K562 (cell line): Measurements from ENCODE around the gene HOXB13. TPM values are rescaled to one million over a fixed set of nuclear protein-coding genes. Genes with fewer than 3 reads are reported as not detected.

Source experiments
- ATAC-seq: fragments of 200-7000 bp; cut with Tn5 transposase; 3 replicates; pipeline ENCODE4 v1.9.1; 2020; ENCODE audit warnings: moderate library complexity
- BruUV-seq: library from RNA; stranded (reverse); fragments of 400-500 nt; replicated peaks from 2 replicates; lab custom pipeline; 2021; lab: Mats Ljungman, UMichigan
- CTCF ChIA-PET: fragments of 300-600 bp; formaldehyde crosslinking; extraction: SDS; loops from one replicate; lab custom pipeline; 2021; ENCODE audit warnings: low intra/inter-chr PET ratio; lab: Yijun Ruan, JAX
- POLR2A ChIA-PET: fragments of 300-600, 350-650 bp; sonication (Branson Sonifier 250); formaldehyde crosslinking; extraction: SDS; loops from one replicate; lab custom pipeline; 2021; ENCODE audit warnings: antibody characterized with exemption, inconsistent platforms; lab: Yijun Ruan, JAX
- DNase-seq, 4 experiments: peaks; one replicate each; pipeline versions ENCODE4 v3.0.0 to v3.0.0-alpha.2; 2011 to 2018; ENCODE audit warnings: low spot score in 3 of 4, mixed read lengths in 3 of 4; ENCODE audit errors: extremely low read depth in 1 of 4
- FAIRE-seq: peaks from 2 replicates; lab custom pipeline; 2011; peaks lifted over from hg19 to GRCh38; lab: Jason Lieb, UNC
- H2AFZ ChIP-seq: 2 replicates; pipeline ENCODE4 v1.6.0; 2011; ENCODE audit warnings: low read depth, low read length, control low read depth, inconsistent platforms
- H3K27ac ChIP-seq: fragments of 200-600 bp; 3 replicates; pipeline ENCODE4 v1.8.0; 2011; ENCODE audit warnings: low read depth, mild to moderate bottlenecking, control low read depth, inconsistent platforms, low read length, moderate library complexity, mixed read lengths; ENCODE audit errors: extremely low read depth
- H3K27me3 ChIP-seq, 2 experiments: fragments of 300-600 bp in 1 of 2; 2 replicates in 1 of 2; 3 replicates in 1 of 2; pipeline versions ENCODE4 v1.6.0 to v1.8.0; 2011; ENCODE audit warnings: inconsistent platforms in 2 of 2, low read length in 2 of 2, mild to moderate bottlenecking in 1 of 2, mixed read lengths in 1 of 2, moderate library complexity in 1 of 2; ENCODE audit not compliant: control insufficient read depth in 2 of 2, insufficient read depth in 2 of 2
- H3K36me3 ChIP-seq: fragments of 300-600 bp; 3 replicates; pipeline ENCODE4 v1.8.0; 2011; ENCODE audit warnings: mild to moderate bottlenecking, low read length, inconsistent platforms; ENCODE audit not compliant: control insufficient read depth, insufficient read depth
- H3K4me1 ChIP-seq, 2 experiments: fragments of 200-600 bp in 1 of 2; replicated peaks in 1 of 2; 2 replicates in 1 of 2; 3 replicates in 1 of 2; pipeline versions ENCODE4 v1.5.1 to v1.8.0; 2011; ENCODE audit warnings: inconsistent platforms in 2 of 2, low read length in 2 of 2, mild to moderate bottlenecking in 1 of 2, mixed read lengths in 1 of 2, moderate library complexity in 1 of 2; ENCODE audit not compliant: control insufficient read depth in 2 of 2, insufficient read depth in 2 of 2
- H3K4me2 ChIP-seq: 2 replicates; pipeline ENCODE4 v1.6.1; 2011; ENCODE audit warnings: low read length, control low read depth, inconsistent platforms, mixed read lengths; ENCODE audit not compliant: insufficient read depth
- H3K4me3 ChIP-seq: fragments of 200-600 bp; sonication (generic), shearing (Covaris generic); 2 replicates; pipeline ENCODE4 v1.5.1; 2016; ENCODE audit warnings: control low read depth, inconsistent platforms
- H3K79me2 ChIP-seq: fragments of 200-600 bp; 3 replicates; pipeline ENCODE4 v1.8.0; 2011; ENCODE audit warnings: low read length, inconsistent platforms; ENCODE audit not compliant: control insufficient read depth, insufficient read depth
- H3K9ac ChIP-seq, 2 experiments: 2 replicates each; pipeline versions ENCODE4 v1.6.0 to v1.6.1; 2011; ENCODE audit warnings: low read depth in 2 of 2, low read length in 2 of 2, control low read depth in 1 of 2, inconsistent platforms in 1 of 2, mild to moderate bottlenecking in 1 of 2, mixed read lengths in 1 of 2; ENCODE audit not compliant: insufficient read depth in 1 of 2
- H3K9me1 ChIP-seq: one replicate; pipeline ENCODE4 v1.6.0; 2011; ENCODE audit warnings: inconsistent platforms, mild to moderate bottlenecking, low read length, moderate library complexity; ENCODE audit not compliant: control insufficient read depth, insufficient read depth
- H3K9me3 ChIP-seq: replicated peaks from 2 replicates; pipeline ENCODE4 v1.5.1; 2011; ENCODE audit warnings: low read depth, low read length, inconsistent platforms; ENCODE audit not compliant: control insufficient read depth, insufficient read depth
- H4K20me1 ChIP-seq: replicated peaks from 2 replicates; pipeline ENCODE4 v1.6.1; 2011; ENCODE audit warnings: low read length, inconsistent platforms, mixed read lengths; ENCODE audit not compliant: control insufficient read depth, insufficient read depth
- CBX3 ChIP-seq, 2 experiments: IDR thresholded peaks; 1 replicate in 1 of 2; 2 replicates in 1 of 2; pipeline ENCODE4 v1.6.1; 2012; ENCODE audit warnings: inconsistent platforms in 2 of 2, low read length in 2 of 2, borderline replicate concordance in 1 of 2, control low read depth in 1 of 2
- CUX1 ChIP-seq: fragments of 200-800 bp; sonication (Bioruptor generic); IDR thresholded peaks from 2 replicates; pipeline ENCODE4 v1.6.1; 2016; ENCODE audit warnings: missing genetic modification characterization, missing compliant biosample characterization
- SMARCC2 ChIP-seq: fragments of 450-650 bp; IDR thresholded peaks from 2 replicates; pipeline ENCODE4 v1.6.1; 2017; ENCODE audit warnings: antibody characterized with exemption, moderate library complexity, mild to moderate bottlenecking, low read depth
- ZKSCAN1 ChIP-seq: fragments of 150-350 bp; IDR thresholded peaks from 2 replicates; pipeline ENCODE4 v1.6.1; 2016; ENCODE audit warnings: low read depth, low read length
- ZNF512 ChIP-seq: IDR thresholded peaks from 2 replicates; pipeline ENCODE4 v1.6.1; 2016; ENCODE audit warnings: missing genetic modification characterization, missing compliant biosample characterization
- WGBS: fragments of 100-300 bp; shearing (Covaris generic); methylation state at CpG from one replicate; pipeline ENCODE4 v1.1.6; 2016; ENCODE audit warnings: low coverage, mixed read lengths; ENCODE audit not compliant: insufficient coverage; ENCODE audit errors: missing lambda C conversion rate; 5-methylcytosine and 5-hydroxymethylcytosine counted together
- in situ Hi-C: fragments of 300-500 bp; cut with MboI; formaldehyde crosslinking; loops from 4 replicates; pipeline ENCODE4 v1.15.0; 2018; ENCODE audit warnings: inconsistent platforms, mixed read lengths
- intact Hi-C: fragments of 100-400 bp; cut with micrococcal nuclease; formaldehyde crosslinking; loops from 2 replicates; pipeline ENCODE4 v1.14.2; 2022
- polyA plus RNA-seq, 8 experiments: library from polyadenylated mRNA; depleted of rRNA in 4 of 8; stranded (reverse) in 5 of 8; unstranded in 3 of 8; fragments of >200 nt; fragmentation: Nextera tagmentation in 2 of 8; fragmentation: Illumina TruSeq in 1 of 8; extraction: Ambion mirVana in 2 of 8; extraction: Trizol in 1 of 8; gene quantifications; 2 replicates each; pipeline versions ENCODE4 v1.2.1 to v1.2.3, GENCODE V29; 2011 to 2014; ENCODE audit warnings: inconsistent platforms in 1 of 8, missing spikeins in 1 of 8
- total RNA-seq, 7 experiments: library from RNA; depleted of rRNA in 6 of 7; stranded (reverse); fragments of >200 nt in 6 of 7; fragmentation: Illumina TruSeq in 2 of 7; extraction: Trizol in 2 of 7; gene quantifications; 2 replicates each; pipeline versions ENCODE4 v1.2.1 to v1.2.3, GENCODE V29; 2011 to 2021; ENCODE audit warnings: low replicate concordance in 1 of 7

HOXB13 gene
- total and polyA plus RNA-seq, 9 of the 15 experiments (the other 6 are each of a cell fraction or from before 2014, with no cell fraction given): not detected

GRCh38 chr17:48733632-48734328 lies 5.2 kb upstream of the HOXB13 start:
- H3K4me2 ChIP-seq: no peak overlapping the region
- no peak overlapping the region for H3K9ac ChIP-seq
- in situ Hi-C loops (no loop called here), intact Hi-C loops (no loop called here)
- BruUV-seq: no TSS peak
- FAIRE-seq: no peak
- ChIA-PET CTCF (interaction anchor here (0.5 kb wide), 1 partner anchor 140 kb away, joined by 3 read pairs; no protein-coding TSS in a partner anchor), POLR2A (interaction anchor here (0.6 to 1.2 kb wide), 2 partner anchors 9 to 12 kb away, joined by 3 read pairs; no protein-coding TSS in a partner anchor)
- peaks cover 0 to 11% of the 10 kb centered on the region in 2 experiments; a peak in 2 of 5 replicates for H3K4me1 ChIP-seq
- 15% methylated on average over 21 of the region's 22 CpGs for WGBS
- no peaks in the 10 kb centered on the region for H3K9me3 ChIP-seq
- H3K27ac ChIP-seq: no peak overlapping the region
- H3K36me3 ChIP-seq: no peaks in the 10 kb centered on the region
- H3K9me1 ChIP-seq: no peaks in the 10 kb centered on the region
- no peak overlapping the region for H2AFZ ChIP-seq
- no peak for DNase-seq
- no peak overlapping the region for H3K4me3 ChIP-seq
- H3K79me2 ChIP-seq: no peaks in the 10 kb centered on the region
- TF ChIP-seq ZKSCAN1 (no peak), ZNF512 (tag) (peak; percentile 94), SMARCC2 (no peak), CUX1 (no peak), CBX3 (IDR thresholded peaks at IDR 0.05; ENCODE audit: borderline replicate concordance in 1 of 2, low read length in 2 of 2) (no peak)
- H4K20me1 ChIP-seq: no peaks in the 10 kb centered on the region; the same call in none of the 2 replicates
- peaks cover 56 to 75% of the 10 kb centered on the region in 2 experiments for H3K27me3 ChIP-seq
- ATAC-seq: no peak
